22Rv1 (cell line): ENCODE results near the gene PAK6.

Experiments used
- H3K27ac ChIP-seq: fragments of 450-650 bp; 2 replicates; pipeline ENCODE4 v1.5.1; 2017
- CTCF ChIP-seq: fragments of 450-650 bp; IDR thresholded peaks from 2 replicates; pipeline ENCODE4 v1.5.1; 2017; ENCODE audit warnings: mild to moderate bottlenecking
- ZFX ChIP-seq: fragments of 450-650 bp; IDR thresholded peaks from 2 replicates; pipeline ENCODE4 v1.6.1; 2017; ENCODE audit warnings: antibody characterized with exemption, borderline replicate concordance

The PAK6 gene

GRCh38 chr15:40301467-40302179, 62.8 kb downstream of the PAK6 start:
- TF ChIP-seq CTCF, result no peak
- no peak for TF ChIP-seq ZFX
- H3K27ac ChIP-seq, result no peak overlapping the region

DNA sequence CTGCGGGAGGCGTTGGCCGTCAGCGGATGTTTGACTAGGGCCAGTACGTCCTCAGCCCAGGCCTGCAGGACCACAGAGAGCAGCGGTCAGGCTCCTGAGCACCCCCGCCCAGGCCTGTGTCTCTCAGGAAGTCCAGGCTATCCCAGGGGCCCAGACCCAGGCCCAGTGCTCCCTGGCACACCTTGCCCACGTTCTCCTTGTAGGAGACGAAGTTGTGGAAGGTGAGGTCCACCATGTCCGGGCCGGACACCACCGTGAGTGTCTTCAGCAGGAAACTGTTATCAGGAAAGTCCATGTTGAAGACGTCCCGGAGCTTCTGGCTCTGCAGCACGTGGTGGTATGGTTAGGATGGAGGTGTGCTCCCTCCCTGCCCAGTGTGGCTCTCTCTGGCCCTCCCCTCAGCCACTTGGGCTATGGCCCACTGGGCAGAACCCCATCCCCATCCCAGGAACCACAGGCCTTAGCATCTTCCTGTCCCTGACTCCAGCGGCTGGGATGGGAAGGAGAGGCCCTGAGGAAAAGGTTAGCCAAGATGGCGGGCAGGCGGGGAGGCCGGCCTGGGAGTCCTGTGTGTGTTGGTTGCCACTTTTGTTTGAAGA, 63.5 kb downstream of the PAK6 start:
- H3K27ac ChIP-seq, result no peak overlapping the region
- no peak for TF ChIP-seq CTCF

GRCh38 chr15:40302981-40303380, 64.1 kb downstream of the PAK6 start:
- no peak for TF ChIP-seq CTCF
- TF ChIP-seq ZFX, result no peak
- H3K27ac ChIP-seq, result no peak overlapping the region

DNA sequence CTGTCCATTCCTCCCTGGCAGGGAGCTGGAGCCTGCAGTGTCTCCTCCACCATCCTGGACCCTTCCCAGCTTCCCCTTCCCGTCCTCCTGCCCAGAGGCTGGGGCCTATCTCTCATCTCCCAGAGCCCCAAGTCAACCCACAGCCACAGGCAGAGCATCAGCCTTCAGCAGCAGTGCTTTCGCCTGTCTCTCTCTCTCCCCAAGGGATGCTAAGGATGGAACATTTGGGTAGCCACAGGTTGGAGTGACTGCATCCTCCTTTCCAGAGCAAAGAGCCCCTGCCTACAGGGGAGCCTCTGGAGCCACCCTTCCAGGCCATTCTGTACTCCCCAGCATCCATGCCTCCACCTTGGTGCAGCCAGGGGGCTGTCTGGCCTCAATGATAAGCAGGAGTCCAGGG, 64.7 kb downstream of the PAK6 start:
- H3K27ac ChIP-seq, result no peak overlapping the region
- TF ChIP-seq ZFX (no peak), CTCF (no peak)

- H3K27ac ChIP-seq, result no peak overlapping the region
- TF ChIP-seq CTCF (no peak), ZFX (no peak)
Observed at GRCh38 chr15:40305281-40305680, 66.4 kb downstream of the PAK6 start.

DNA sequence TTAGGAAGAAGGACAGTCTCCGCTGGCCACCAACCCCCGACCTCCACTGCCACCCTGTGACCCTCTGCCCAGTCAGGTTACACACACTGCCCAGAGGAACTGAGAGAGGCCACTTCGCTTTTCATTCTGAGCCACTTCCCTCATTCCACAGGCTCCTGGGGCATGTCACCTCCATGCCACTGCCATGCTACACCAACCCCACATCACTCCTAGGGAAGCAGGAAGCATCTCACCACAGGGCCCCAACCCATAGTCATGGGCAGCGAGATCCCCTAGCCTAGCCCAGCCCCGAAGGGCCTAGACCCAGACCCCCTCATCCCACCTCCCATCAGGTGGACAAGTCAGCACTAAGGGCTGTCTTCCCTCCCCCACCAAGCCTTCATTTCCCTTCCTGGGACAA, 67.5 kb downstream of the PAK6 start:
- TF ChIP-seq CTCF (no peak), ZFX (no peak)
- no peak overlapping the region for H3K27ac ChIP-seq

- TF ChIP-seq CTCF (no peak), ZFX (no peak)
- H3K27ac ChIP-seq, result no peak overlapping the region
Observed at GRCh38 chr15:40306908-40307307, 68.0 kb downstream of the PAK6 start.
